Smooth muscle cell (in vitro differentiated cells): ENCODE results near the gene NPM3. TPM values are rescaled to one million over a fixed set of nuclear protein-coding genes. Genes with fewer than 3 reads are reported as not detected.

Experiments
- DNase-seq: peaks from one replicate; lab custom pipeline; 2025; ENCODE audit not compliant: unreplicated experiment; lab: John Stamatoyannopoulos, UW
- H2AFZ ChIP-seq: fragments of 200-600 bp; sonication (generic); 2 replicates; pipeline ENCODE4 v1.6.0; 2016; ENCODE audit warnings: antibody characterized with exemption, low read depth, mild to moderate bottlenecking
- H3F3A ChIP-seq: fragments of 200-600 bp; sonication (generic); 2 replicates; pipeline ENCODE4 v1.6.0; 2017; ENCODE audit warnings: antibody characterized with exemption, low read depth
- H3K27ac ChIP-seq: fragments of 200-600 bp; sonication (generic); 2 replicates; pipeline ENCODE4 v1.5.1; 2016; ENCODE audit warnings: low read depth, mild to moderate bottlenecking
- H3K27me3 ChIP-seq: fragments of 200-600 bp; sonication (generic); 2 replicates; pipeline ENCODE4 v1.6.1; 2016; ENCODE audit warnings: low read depth, mild to moderate bottlenecking
- H3K36me3 ChIP-seq: fragments of 200-600 bp; sonication (generic); 2 replicates; pipeline ENCODE4 v1.5.1; 2016; ENCODE audit warnings: low read depth
- H3K4me1 ChIP-seq: fragments of 200-600 bp; sonication (generic); 2 replicates; pipeline ENCODE4 v1.5.1; 2016; ENCODE audit warnings: low read depth
- H3K4me2 ChIP-seq: fragments of 200-600 bp; sonication (generic); 2 replicates; pipeline ENCODE4 v1.6.0; 2016; ENCODE audit warnings: mild to moderate bottlenecking
- H3K4me3 ChIP-seq: fragments of 200-600 bp; sonication (generic); 2 replicates; pipeline ENCODE4 v1.5.1; 2016; ENCODE audit warnings: mild to moderate bottlenecking
- H3K79me2 ChIP-seq: fragments of 200-600 bp; sonication (generic); 2 replicates; pipeline ENCODE4 v1.6.0; 2016; ENCODE audit warnings: low read depth, mild to moderate bottlenecking
- H3K9ac ChIP-seq: fragments of 200-600 bp; sonication (generic); 2 replicates; pipeline ENCODE4 v1.6.0; 2016; ENCODE audit warnings: low read depth
- H3K9me3 ChIP-seq: fragments of 200-600 bp; sonication (generic); replicated peaks from 2 replicates; pipeline ENCODE4 v1.5.1; 2016; ENCODE audit warnings: low read depth
- H4K20me1 ChIP-seq: fragments of 200-600 bp; sonication (generic); 2 replicates; pipeline ENCODE4 v1.6.0; 2016; ENCODE audit warnings: low read depth
- CTCF ChIP-seq: fragments of 200-600 bp; sonication (generic); IDR thresholded peaks from 2 replicates; pipeline ENCODE4 v1.5.1; 2017; ENCODE audit warnings: borderline replicate concordance, mild to moderate bottlenecking, antibody characterized with exemption; ENCODE audit not compliant: insufficient read depth, poor library complexity, severe bottlenecking
- WGBS: methylation state at CpG from one replicate; pipeline ENCODE4 v1.1.7; 2016; ENCODE audit warnings: low lambda C conversion rate; 5-methylcytosine and 5-hydroxymethylcytosine counted together
- polyA plus RNA-seq: library from polyadenylated mRNA; unstranded; fragments of >200 nt; fragmentation: Nextera tagmentation; extraction: Ambion mirVana; gene quantifications from 2 replicates; pipeline ENCODE4 v1.2.1, GENCODE V29; 2016
- total RNA-seq: library from RNA; depleted of rRNA; stranded (reverse); fragments of >200 nt; gene quantifications from 2 replicates; pipeline ENCODE4 v1.2.3, GENCODE V29; 2014

Gene NPM3
- total and polyA plus RNA-seq, 2 experiments from 2014 or later = 10.2 to 65.0 TPM

GRCh38 chr10:101818872-101819633 is 35.8 kb upstream of the NPM3 start:
- Histone ChIP-seq H3K79me2 (peaks cover 40% of the 10 kb centered on the region), H3F3A (no peaks in the 10 kb centered on the region), H3K4me1 (peaks cover 22% of the 10 kb centered on the region), H3K4me3 (peak overlapping the region; percentile 85), H3K36me3 (no peaks in the 10 kb centered on the region), H3K4me2 (peak overlapping the region; percentile 85), H3K27ac (peak overlapping the region; percentile 84), H4K20me1 (peaks cover 40% of the 10 kb centered on the region), H3K9ac (peak overlapping the region; percentile 44), H3K27me3 (no peaks in the 10 kb centered on the region), H3K9me3 (no peaks in the 10 kb centered on the region), H2AFZ (peak overlapping the region; percentile 86)
- WGBS = 22% methylated on average over 14 of the region's 14 CpGs
- TF ChIP-seq CTCF = no peak
- no peak for DNase-seq

- Histone ChIP-seq H2AFZ (peak within 1 kb of the TSS; percentile 86), H3K9ac (peak within 1 kb of the TSS; percentile 85)
Measured at GRCh38 chr10:101818119-101818871, 35.0 kb upstream of the NPM3 start, which contains the start of gene OGA. Gene OGA, minus strand, starts transcription at chr10:101818444. Its CDS starts 422 bp downstream, at chr10:101818022.

GRCh38 chr10:101817337-101818118 is 34.3 kb upstream of the NPM3 start:
- Histone ChIP-seq H3K9ac (peak overlapping the region; percentile 85), H3K4me2 (peak overlapping the region; percentile 99), H2AFZ (no peak overlapping the region), H3K36me3 (no peaks in the 10 kb centered on the region), H3K4me1 (peaks cover 29% of the 10 kb centered on the region), H3F3A (no peaks in the 10 kb centered on the region), H4K20me1 (peaks cover 55% of the 10 kb centered on the region), H3K9me3 (no peaks in the 10 kb centered on the region), H3K4me3 (peak overlapping the region; percentile 85), H3K79me2 (peaks cover 55% of the 10 kb centered on the region), H3K27ac (peak overlapping the region; percentile 84), H3K27me3 (no peaks in the 10 kb centered on the region)
- WGBS = 0% methylated on average over 33 of the region's 44 CpGs
- TF ChIP-seq CTCF = no peak
- peak; percentile 39 for DNase-seq

More at GRCh38 chr10:101818119-101818871, 35.0 kb upstream of the NPM3 start, which contains the start of gene OGA:
- Histone ChIP-seq H3K27me3 (no peaks in the 10 kb centered on the region), H3K9me3 (no peaks in the 10 kb centered on the region), H4K20me1 (peaks cover 47% of the 10 kb centered on the region), H3F3A (no peaks in the 10 kb centered on the region), H3K4me2 (peak within 1 kb of the TSS; percentile 99), H3K79me2 (peaks cover 47% of the 10 kb centered on the region), H3K4me1 (peaks cover 28% of the 10 kb centered on the region), H3K4me3 (peak within 1 kb of the TSS; percentile 85), H3K27ac (peak within 1 kb of the TSS; percentile 84), H3K36me3 (no peaks in the 10 kb centered on the region)
- DNase-seq = peak; percentile 99
- under 1% methylated on average over 42 of the region's 47 CpGs for WGBS
- no peak for TF ChIP-seq CTCF
